8988T (cell line): ENCODE results near the gene SVIL.

Experiments used
- DNase-seq: peaks from one replicate; pipeline ENCODE4 v3.0.0; 2011

SVIL gene, protein sequence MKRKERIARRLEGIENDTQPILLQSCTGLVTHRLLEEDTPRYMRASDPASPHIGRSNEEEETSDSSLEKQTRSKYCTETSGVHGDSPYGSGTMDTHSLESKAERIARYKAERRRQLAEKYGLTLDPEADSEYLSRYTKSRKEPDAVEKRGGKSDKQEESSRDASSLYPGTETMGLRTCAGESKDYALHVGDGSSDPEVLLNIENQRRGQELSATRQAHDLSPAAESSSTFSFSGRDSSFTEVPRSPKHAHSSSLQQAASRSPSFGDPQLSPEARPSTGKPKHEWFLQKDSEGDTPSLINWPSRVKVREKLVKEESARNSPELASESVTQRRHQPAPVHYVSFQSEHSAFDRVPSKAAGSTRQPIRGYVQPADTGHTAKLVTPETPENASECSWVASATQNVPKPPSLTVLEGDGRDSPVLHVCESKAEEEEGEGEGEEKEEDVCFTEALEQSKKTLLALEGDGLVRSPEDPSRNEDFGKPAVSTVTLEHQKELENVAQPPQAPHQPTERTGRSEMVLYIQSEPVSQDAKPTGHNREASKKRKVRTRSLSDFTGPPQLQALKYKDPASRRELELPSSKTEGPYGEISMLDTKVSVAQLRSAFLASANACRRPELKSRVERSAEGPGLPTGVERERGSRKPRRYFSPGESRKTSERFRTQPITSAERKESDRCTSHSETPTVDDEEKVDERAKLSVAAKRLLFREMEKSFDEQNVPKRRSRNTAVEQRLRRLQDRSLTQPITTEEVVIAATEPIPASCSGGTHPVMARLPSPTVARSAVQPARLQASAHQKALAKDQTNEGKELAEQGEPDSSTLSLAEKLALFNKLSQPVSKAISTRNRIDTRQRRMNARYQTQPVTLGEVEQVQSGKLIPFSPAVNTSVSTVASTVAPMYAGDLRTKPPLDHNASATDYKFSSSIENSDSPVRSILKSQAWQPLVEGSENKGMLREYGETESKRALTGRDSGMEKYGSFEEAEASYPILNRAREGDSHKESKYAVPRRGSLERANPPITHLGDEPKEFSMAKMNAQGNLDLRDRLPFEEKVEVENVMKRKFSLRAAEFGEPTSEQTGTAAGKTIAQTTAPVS (N-terminal part only)

GRCh38 chr10:29634764-29635625 lies at the start of gene SVIL:
TSS of gene SVIL (minus strand) at chr10:29634971. CDS start at chr10:29555058, 79,913 bp downstream.
- no peak for DNase-seq

- no peak for DNase-seq
Measured at GRCh38 chr10:29681676-29682448, 47.1 kb upstream of the SVIL start.

DNA sequence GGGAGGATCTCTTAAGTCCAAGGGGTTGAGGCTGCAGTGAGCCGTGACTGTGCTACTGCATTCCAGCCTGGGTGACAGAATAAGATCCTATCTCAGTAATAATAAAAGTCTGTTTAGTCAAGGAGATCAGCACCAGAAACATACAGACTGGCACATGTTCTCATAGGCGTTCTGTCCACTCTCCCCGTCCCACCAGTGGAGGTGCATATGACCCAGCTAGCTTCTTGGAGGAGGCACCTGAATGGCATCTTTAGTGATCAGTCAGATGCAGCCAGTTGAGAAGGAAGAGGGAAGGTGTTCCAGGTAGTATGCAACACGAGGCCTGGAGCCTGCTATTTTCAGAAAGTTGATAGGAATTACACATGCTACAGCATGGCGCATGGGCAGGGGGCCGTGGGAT lies 45.3 kb upstream of the SVIL start:
- DNase-seq = no peak

GRCh38 chr10:29676732-29677131 lies 42.0 kb upstream of the SVIL start:
- DNase-seq = no peak

DNA sequence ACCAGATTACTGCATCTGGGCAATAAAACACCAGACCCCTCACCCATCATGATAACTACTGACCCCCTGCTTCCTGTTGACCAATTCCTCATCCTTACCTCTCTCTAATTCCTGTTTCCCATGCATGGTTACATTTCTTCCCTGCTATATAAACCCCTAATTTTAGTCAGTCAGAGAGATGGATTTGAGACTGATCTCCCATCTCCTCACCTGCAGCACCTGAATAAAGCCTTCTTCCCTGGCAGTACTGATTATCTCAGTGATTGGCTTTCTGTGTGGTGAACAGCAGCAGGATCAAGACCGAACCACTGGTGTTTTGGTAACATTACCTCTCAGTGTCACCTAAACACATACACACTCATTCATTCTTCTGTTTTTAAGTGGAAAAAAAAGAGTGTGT lies 41.2 kb upstream of the SVIL start:
- DNase-seq = no peak

- no peak for DNase-seq
Measured at GRCh38 chr10:29671968-29672367, 37.2 kb upstream of the SVIL start.

DNA sequence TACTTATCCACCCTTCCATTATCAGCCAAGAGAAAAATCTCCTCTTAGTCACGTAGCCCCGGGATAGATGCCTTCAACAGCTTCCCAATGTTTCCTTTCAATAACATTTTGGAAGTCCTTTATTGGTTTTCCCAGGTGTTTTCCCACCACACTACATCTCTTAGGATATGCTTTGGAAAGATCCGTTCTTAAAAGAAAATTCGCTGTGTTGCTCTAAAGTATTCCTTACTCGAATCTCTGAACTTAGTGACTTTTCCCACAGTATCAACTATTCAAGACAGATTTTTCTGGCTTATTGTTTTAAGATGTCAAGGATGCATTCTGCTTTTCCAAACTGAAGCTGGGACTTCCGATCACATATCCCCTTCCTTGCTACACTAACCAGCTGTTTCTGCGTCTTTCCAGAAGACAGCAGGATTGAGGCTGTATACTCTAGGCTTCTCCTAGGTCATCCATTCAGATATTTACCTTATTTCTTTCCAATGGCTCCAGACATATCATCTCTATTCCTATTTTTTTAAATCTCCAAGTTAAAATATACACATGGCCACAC lies 36.5 kb upstream of the SVIL start:
- no peak for DNase-seq

- no peak for DNase-seq
Measured at GRCh38 chr10:29670761-29671160, 36.0 kb upstream of the SVIL start.

- no peak for DNase-seq
Measured at GRCh38 chr10:29669149-29669548, 34.4 kb upstream of the SVIL start.

GRCh38 chr10:29668628-29669027 lies 33.9 kb upstream of the SVIL start:
- DNase-seq = no peak

GRCh38 chr10:29667191-29667590 lies 32.4 kb upstream of the SVIL start:
- no peak for DNase-seq

GRCh38 chr10:29666201-29666600 lies 31.4 kb upstream of the SVIL start:
- no peak for DNase-seq

DNA sequence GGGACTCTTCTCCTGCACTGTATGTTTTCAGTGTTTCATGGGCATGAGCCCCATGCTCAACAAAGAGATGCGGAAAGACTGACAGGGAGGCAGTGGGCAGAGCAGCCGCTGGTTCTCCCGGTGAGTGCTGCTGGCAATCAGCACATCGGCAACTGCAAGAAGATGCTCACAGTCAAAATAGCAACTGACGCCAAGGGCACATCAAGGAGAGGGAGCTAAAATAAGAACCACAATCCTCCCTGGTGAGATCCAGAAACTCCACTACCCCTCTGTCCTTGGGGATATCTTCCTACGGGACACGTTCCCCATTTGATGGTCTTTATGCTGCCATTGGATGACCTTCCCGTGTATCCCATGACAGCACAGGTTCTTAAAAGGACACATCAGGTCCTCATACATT lies 28.9 kb upstream of the SVIL start:
- no peak for DNase-seq

- DNase-seq = peak; percentile 63
Measured at GRCh38 chr10:29658984-29659965, 24.5 kb upstream of the SVIL start.

GRCh38 chr10:29657719-29658274 lies 23.0 kb upstream of the SVIL start:
- no peak for DNase-seq

DNA sequence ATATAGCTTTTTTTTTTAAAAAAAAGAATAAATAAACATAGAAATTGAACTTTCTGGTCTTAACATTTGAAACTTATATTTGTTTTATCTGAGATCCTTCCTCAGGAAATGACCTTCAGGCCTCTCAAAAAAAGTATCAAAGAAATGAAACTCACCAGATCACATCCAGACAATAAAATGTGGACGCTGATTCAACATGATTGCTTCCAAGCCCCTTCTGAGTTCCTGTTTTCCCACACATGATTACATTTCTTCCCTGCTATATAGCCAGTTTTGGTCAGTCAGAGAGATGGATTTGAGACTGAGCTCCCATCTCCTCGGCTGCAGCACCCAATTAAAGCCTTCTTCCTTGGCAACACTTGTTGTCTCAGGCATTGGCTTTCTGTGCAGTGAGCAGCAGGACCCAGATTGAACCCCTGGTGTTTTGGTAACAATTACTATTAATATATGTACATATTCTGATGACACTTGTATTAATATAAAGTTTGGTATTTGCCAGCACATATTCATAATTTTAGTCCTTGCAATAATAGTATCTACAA lies 21.8 kb upstream of the SVIL start:
- no peak for DNase-seq

- no peak for DNase-seq
Measured at GRCh38 chr10:29652192-29652591, 17.4 kb upstream of the SVIL start.

- no peak for DNase-seq
Measured at GRCh38 chr10:29651767-29652166, 17.0 kb upstream of the SVIL start.

- DNase-seq = no peak
Measured at GRCh38 chr10:29650552-29650944, 15.8 kb upstream of the SVIL start.
